A673 (cell line): ENCODE results near the gene PPP1R18.

ENCODE experiments used
- CTCF ChIP-seq: fragments of 300-800, 200-600 bp; sonication (generic); conservative IDR thresholded peaks from 2 replicates; pipeline ENCODE4 v1.5.1; 2017; ENCODE audit warnings: low read depth, mild to moderate bottlenecking, antibody characterized with exemption, low read length, moderate library complexity, mixed read lengths
- EZH2 ChIP-seq: fragments of 200-600 bp; sonication (generic); IDR thresholded peaks from 2 replicates; pipeline ENCODE4 v1.6.1; 2017; ENCODE audit warnings: borderline replicate concordance, low read depth, mild to moderate bottlenecking, mixed read lengths, antibody characterized with exemption, low read length; ENCODE audit not compliant: poor library complexity, severe bottlenecking

- TF ChIP-seq CTCF = no peak
- no peak for TF ChIP-seq EZH2
These were observed 42.8 kb downstream of the PPP1R18 start for GRCh38 chr6:30643656-30644055.
